SK-N-SH (cell line): ENCODE results near the gene SPATA13. TPM values are rescaled to one million over a fixed set of nuclear protein-coding genes. Genes with fewer than 3 reads are reported as not detected.
A peak's percentile ranks its signal among the peaks of the same experiment; 100 is the strongest.

ENCODE experiments used
- CTCF ChIA-PET: fragments of 300-600, 350-600 bp; formaldehyde crosslinking; extraction: SDS; loops from one replicate; lab custom pipeline; 2021; lab: Yijun Ruan, JAX
- POLR2A ChIA-PET: fragments of 350-600 bp; sonication (Branson Sonifier 250); formaldehyde crosslinking; extraction: SDS; loops from one replicate; lab custom pipeline; 2020; ENCODE audit warnings: antibody characterized with exemption, inconsistent platforms; lab: Yijun Ruan, JAX
- DNase-seq: peaks from one replicate; pipeline ENCODE4 v3.0.0; 2012
- H2AFZ ChIP-seq: fragments of 200-600 bp; sonication (generic); 2 replicates; pipeline ENCODE4 v1.8.1; 2016; ENCODE audit warnings: antibody characterized with exemption, mild to moderate bottlenecking, low read depth
- H3F3A ChIP-seq: fragments of 200-600 bp; sonication (generic); replicated peaks from 2 replicates; pipeline ENCODE3; 2016; ENCODE audit warnings: antibody characterized with exemption, mild to moderate bottlenecking; ENCODE audit not compliant: insufficient read depth
- H3K27ac ChIP-seq, 2 experiments: fragments of 200-500 bp in 1 of 2; fragments of 200-600 bp in 1 of 2; sonication (Bioruptor generic) in 1 of 2; sonication (generic), shearing (Covaris generic) in 1 of 2; 2 replicates each; pipeline versions ENCODE4 v1.5.1 to v1.6.1; 2014 to 2016; ENCODE audit warnings: low read depth in 2 of 2, inconsistent platforms in 1 of 2, low read length in 1 of 2, mild to moderate bottlenecking in 1 of 2, mixed read lengths in 1 of 2
- H3K27me3 ChIP-seq: fragments of 200-600 bp; sonication (generic), shearing (Covaris generic); 2 replicates; pipeline ENCODE4 v1.6.1; 2016; ENCODE audit warnings: mixed run types; ENCODE audit not compliant: insufficient read depth
- H3K36me3 ChIP-seq, 2 experiments: fragments of 200-500 bp in 1 of 2; fragments of 200-600 bp in 1 of 2; sonication (Bioruptor generic) in 1 of 2; sonication (generic) in 1 of 2; replicated peaks in 1 of 2; 2 replicates each; pipeline versions ENCODE3 to v1.5.1; 2014 to 2016; ENCODE audit warnings: low read length in 1 of 2, mild to moderate bottlenecking in 1 of 2; ENCODE audit not compliant: insufficient read depth in 2 of 2, control insufficient read depth in 1 of 2
- H3K4me1 ChIP-seq, 2 experiments: fragments of 200-500 bp in 1 of 2; fragments of 200-600 bp in 1 of 2; sonication (Bioruptor generic) in 1 of 2; sonication (generic), shearing (Covaris generic) in 1 of 2; 2 replicates each; pipeline versions ENCODE4 v1.5.1 to v1.6.1; 2014 to 2016; ENCODE audit warnings: low read depth in 1 of 2, low read length in 1 of 2, mixed run types in 1 of 2; ENCODE audit not compliant: insufficient read depth in 2 of 2, control insufficient read depth in 1 of 2
- H3K4me2 ChIP-seq: fragments of 200-600 bp; sonication (generic), shearing (Covaris generic); 2 replicates; pipeline ENCODE4 v1.6.1; 2017; ENCODE audit warnings: mixed run types
- H3K4me3 ChIP-seq, 2 experiments: fragments of 200-500 bp in 1 of 2; fragments of 200-600 bp in 1 of 2; sonication (Bioruptor generic) in 1 of 2; sonication (generic), shearing (Covaris generic) in 1 of 2; 2 replicates each; pipeline versions ENCODE4 v1.5.1 to v1.8.1; 2014 to 2016; ENCODE audit warnings: low read depth in 2 of 2, inconsistent platforms in 1 of 2, low read length in 1 of 2, mild to moderate bottlenecking in 1 of 2, mixed read lengths in 1 of 2, moderate library complexity in 1 of 2
- H3K79me2 ChIP-seq: fragments of 200-600 bp; sonication (generic); 2 replicates; pipeline ENCODE4 v1.8.1; 2017; ENCODE audit warnings: mild to moderate bottlenecking; ENCODE audit not compliant: insufficient read depth
- H3K9ac ChIP-seq: fragments of 200-600 bp; sonication (generic); 2 replicates; pipeline ENCODE4 v1.6.1; 2017; ENCODE audit warnings: mixed run types
- H3K9me2 ChIP-seq: fragments of 200-600 bp; sonication (generic); 2 replicates; pipeline ENCODE4 v1.6.1; 2017; ENCODE audit warnings: mixed run types
- H3K9me3 ChIP-seq: fragments of 200-600 bp; sonication (generic); 2 replicates; pipeline ENCODE4 v1.6.1; 2017; ENCODE audit warnings: mixed run types, mild to moderate bottlenecking, moderate library complexity
- H4K20me1 ChIP-seq: fragments of 200-600 bp; sonication (generic); 2 replicates; pipeline ENCODE4 v1.6.1; 2017; ENCODE audit warnings: mild to moderate bottlenecking, mixed run types; ENCODE audit not compliant: insufficient read depth
- ELF1 ChIP-seq: IDR thresholded peaks from 2 replicates; pipeline ENCODE4 v1.4.0; 2012
- EP300 ChIP-seq, 2 experiments: IDR thresholded peaks; 2 replicates each; pipeline versions ENCODE4 v1.4.0 to v1.6.1; 2012; ENCODE audit warnings: borderline replicate concordance in 1 of 2, low read depth in 1 of 2, low read length in 1 of 2
- EZH2phosphoT487 ChIP-seq: fragments of 200-600 bp; sonication (generic); IDR thresholded peaks from 2 replicates; pipeline ENCODE4 v1.6.1; 2017; ENCODE audit warnings: low read depth, mixed run types, mild to moderate bottlenecking, antibody characterized with exemption, moderate library complexity, borderline replicate concordance
- GATA2 ChIP-seq: sonication (generic); formaldehyde crosslinking; IDR thresholded peaks from 2 replicates; pipeline ENCODE4 v1.5.0; 2020; ENCODE audit warnings: mild to moderate bottlenecking, missing genetic modification reagents
- MXI1 ChIP-seq: IDR thresholded peaks from 2 replicates; pipeline ENCODE4 v1.6.1; 2012; ENCODE audit warnings: mild to moderate bottlenecking, low read depth, low read length, improper control_type of control experiment
- NRF1 ChIP-seq: IDR thresholded peaks from 2 replicates; pipeline ENCODE4 v1.6.1; 2012; ENCODE audit warnings: low read depth, mild to moderate bottlenecking, low read length
- RAD21 ChIP-seq: IDR thresholded peaks from 2 replicates; pipeline ENCODE4 v1.6.1; 2012; ENCODE audit warnings: mild to moderate bottlenecking, low read length
- RFX5 ChIP-seq: IDR thresholded peaks from 2 replicates; pipeline ENCODE4 v1.6.1; 2012; ENCODE audit warnings: mild to moderate bottlenecking, improper control_type of control experiment, low read length
- RXRA ChIP-seq: IDR thresholded peaks from 2 replicates; pipeline ENCODE4 v1.4.0; 2012; ENCODE audit warnings: low read depth, mild to moderate bottlenecking, borderline replicate concordance
- SIN3A ChIP-seq: IDR thresholded peaks from 2 replicates; pipeline ENCODE4 v1.6.1; 2012; ENCODE audit warnings: low read depth, mild to moderate bottlenecking, low read length, moderate library complexity, borderline replicate concordance
- SMC3 ChIP-seq: IDR thresholded peaks from 2 replicates; pipeline ENCODE4 v1.6.1; 2012; ENCODE audit warnings: low read depth, low read length, improper control_type of control experiment
- WGBS: methylation state at CpG from one replicate; pipeline ENCODE4 v1.1.6; 2017; ENCODE audit warnings: low lambda C conversion rate; 5-methylcytosine and 5-hydroxymethylcytosine counted together
- polyA plus RNA-seq, 3 experiments: library from polyadenylated mRNA; depleted of rRNA; stranded (reverse); fragments of >200 nt; gene quantifications; 2 replicates each; pipeline ENCODE4 v1.2.3, GENCODE V29; 2012
- TF ChIP-seq, protein P1 (sequence below): IDR thresholded peaks from 2 replicates; pipeline ENCODE4 v1.4.0; 2012; ENCODE audit warnings: low read depth
- TF ChIP-seq, protein P2 (sequence below): IDR thresholded peaks from 2 replicates; pipeline ENCODE4 v1.4.0; 2012; ENCODE audit warnings: low read depth, borderline replicate concordance
- TF ChIP-seq, protein P3 (sequence below): fragments of 150-350 bp; IDR thresholded peaks from 2 replicates; pipeline ENCODE4 v1.6.1; 2016; ENCODE audit warnings: mild to moderate bottlenecking, low read depth, low read length
- TF ChIP-seq, protein P4 (sequence below): IDR thresholded peaks from 2 replicates; pipeline ENCODE4; 2012
- TF ChIP-seq, protein P5 (sequence below): IDR thresholded peaks from 2 replicates; pipeline ENCODE4 v1.6.1; 2012; ENCODE audit warnings: mild to moderate bottlenecking, low read depth, low read length, moderate library complexity

Gene SPATA13
- polyA plus RNA-seq, 1 of the 3 experiments (the other 2 are of a cell fraction) = 4.3 TPM

DNA sequence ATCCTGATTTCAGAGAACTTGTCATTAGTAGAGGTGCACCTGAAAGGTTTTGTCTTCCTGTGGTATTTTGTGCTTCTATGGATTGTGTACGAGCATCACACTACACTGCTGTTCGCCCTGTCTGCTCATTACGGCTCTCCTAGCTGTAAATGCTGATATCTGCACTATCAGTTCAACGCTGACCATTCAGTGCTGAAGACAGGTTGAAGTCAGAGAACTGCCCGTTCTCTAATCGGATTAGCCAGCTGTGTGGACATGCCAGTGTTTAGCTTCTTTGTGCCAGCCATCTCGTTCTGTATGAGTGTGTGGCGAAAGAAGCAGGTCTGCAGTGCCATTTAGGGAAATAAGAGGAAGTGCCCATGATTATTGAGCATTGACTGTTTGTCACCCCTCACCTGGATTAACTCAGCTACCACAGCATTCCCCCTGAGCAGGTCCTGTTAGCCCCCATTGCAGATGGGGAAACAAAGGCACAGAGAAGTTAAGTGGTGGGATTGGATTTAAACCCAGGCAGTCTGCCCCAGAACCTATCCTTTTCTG, 127.3 kb downstream of the SPATA13 start:
- Histone ChIP-seq H3K4me2 (no peak overlapping the region), H4K20me1 (no peaks in the 10 kb centered on the region), H3K9ac (no peak overlapping the region), H3K4me1 (peaks cover 0 to 6% of the 10 kb centered on the region in 2 experiments; a peak in 2 of 4 replicates), H3K79me2 (no peaks in the 10 kb centered on the region), H3K4me3 (no peak overlapping the region), H2AFZ (no peak overlapping the region), H3K27me3 (no peaks in the 10 kb centered on the region), H3K9me3 (no peaks in the 10 kb centered on the region), H3K36me3 (peaks cover 3 to 7% of the 10 kb centered on the region in 2 experiments), H3K9me2 (no peaks in the 10 kb centered on the region), H3K27ac (no peak overlapping the region; a peak in 1 of 4 replicates), H3F3A (no peaks in the 10 kb centered on the region)
- 82% methylated on average over 8 of the region's 8 CpGs for WGBS
- TF ChIP-seq GATA2 (CRISPR knock-in tag) (peak; percentile 72), ELF1 (no peak), MXI1 (peak; percentile 25; the same call in 1 of the 2 replicates), RAD21 (no peak; the same call in 1 of the 2 replicates), SMC3 (no peak), NRF1 (no peak), EZH2phosphoT487 (no peak), SIN3A (no peak), RFX5 (0 out of 2 replicates have a peak, but pooled peaks have one; percentile 13), EP300 (IDR thresholded peaks at IDR 0.05; ENCODE audit: borderline replicate concordance in 1 of 2, low read depth in 1 of 2, low read length in 1 of 2) (no peak), RXRA (no peak)
- TF ChIP-seq, protein P1, sequence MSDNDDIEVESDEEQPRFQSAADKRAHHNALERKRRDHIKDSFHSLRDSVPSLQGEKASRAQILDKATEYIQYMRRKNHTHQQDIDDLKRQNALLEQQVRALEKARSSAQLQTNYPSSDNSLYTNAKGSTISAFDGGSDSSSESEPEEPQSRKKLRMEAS = no peak
- TF ChIP-seq, protein P2, sequence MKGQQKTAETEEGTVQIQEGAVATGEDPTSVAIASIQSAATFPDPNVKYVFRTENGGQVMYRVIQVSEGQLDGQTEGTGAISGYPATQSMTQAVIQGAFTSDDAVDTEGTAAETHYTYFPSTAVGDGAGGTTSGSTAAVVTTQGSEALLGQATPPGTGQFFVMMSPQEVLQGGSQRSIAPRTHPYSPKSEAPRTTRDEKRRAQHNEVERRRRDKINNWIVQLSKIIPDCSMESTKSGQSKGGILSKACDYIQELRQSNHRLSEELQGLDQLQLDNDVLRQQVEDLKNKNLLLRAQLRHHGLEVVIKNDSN = no peak
- TF ChIP-seq, protein P3, sequence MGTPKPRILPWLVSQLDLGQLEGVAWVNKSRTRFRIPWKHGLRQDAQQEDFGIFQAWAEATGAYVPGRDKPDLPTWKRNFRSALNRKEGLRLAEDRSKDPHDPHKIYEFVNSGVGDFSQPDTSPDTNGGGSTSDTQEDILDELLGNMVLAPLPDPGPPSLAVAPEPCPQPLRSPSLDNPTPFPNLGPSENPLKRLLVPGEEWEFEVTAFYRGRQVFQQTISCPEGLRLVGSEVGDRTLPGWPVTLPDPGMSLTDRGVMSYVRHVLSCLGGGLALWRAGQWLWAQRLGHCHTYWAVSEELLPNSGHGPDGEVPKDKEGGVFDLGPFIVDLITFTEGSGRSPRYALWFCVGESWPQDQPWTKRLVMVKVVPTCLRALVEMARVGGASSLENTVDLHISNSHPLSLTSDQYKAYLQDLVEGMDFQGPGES = no peak
- TF ChIP-seq, protein P4, sequence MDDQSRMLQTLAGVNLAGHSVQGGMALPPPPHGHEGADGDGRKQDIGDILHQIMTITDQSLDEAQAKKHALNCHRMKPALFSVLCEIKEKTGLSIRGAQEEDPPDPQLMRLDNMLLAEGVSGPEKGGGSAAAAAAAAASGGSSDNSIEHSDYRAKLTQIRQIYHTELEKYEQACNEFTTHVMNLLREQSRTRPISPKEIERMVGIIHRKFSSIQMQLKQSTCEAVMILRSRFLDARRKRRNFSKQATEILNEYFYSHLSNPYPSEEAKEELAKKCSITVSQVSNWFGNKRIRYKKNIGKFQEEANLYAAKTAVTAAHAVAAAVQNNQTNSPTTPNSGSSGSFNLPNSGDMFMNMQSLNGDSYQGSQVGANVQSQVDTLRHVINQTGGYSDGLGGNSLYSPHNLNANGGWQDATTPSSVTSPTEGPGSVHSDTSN = no peak
- TF ChIP-seq, protein P5, sequence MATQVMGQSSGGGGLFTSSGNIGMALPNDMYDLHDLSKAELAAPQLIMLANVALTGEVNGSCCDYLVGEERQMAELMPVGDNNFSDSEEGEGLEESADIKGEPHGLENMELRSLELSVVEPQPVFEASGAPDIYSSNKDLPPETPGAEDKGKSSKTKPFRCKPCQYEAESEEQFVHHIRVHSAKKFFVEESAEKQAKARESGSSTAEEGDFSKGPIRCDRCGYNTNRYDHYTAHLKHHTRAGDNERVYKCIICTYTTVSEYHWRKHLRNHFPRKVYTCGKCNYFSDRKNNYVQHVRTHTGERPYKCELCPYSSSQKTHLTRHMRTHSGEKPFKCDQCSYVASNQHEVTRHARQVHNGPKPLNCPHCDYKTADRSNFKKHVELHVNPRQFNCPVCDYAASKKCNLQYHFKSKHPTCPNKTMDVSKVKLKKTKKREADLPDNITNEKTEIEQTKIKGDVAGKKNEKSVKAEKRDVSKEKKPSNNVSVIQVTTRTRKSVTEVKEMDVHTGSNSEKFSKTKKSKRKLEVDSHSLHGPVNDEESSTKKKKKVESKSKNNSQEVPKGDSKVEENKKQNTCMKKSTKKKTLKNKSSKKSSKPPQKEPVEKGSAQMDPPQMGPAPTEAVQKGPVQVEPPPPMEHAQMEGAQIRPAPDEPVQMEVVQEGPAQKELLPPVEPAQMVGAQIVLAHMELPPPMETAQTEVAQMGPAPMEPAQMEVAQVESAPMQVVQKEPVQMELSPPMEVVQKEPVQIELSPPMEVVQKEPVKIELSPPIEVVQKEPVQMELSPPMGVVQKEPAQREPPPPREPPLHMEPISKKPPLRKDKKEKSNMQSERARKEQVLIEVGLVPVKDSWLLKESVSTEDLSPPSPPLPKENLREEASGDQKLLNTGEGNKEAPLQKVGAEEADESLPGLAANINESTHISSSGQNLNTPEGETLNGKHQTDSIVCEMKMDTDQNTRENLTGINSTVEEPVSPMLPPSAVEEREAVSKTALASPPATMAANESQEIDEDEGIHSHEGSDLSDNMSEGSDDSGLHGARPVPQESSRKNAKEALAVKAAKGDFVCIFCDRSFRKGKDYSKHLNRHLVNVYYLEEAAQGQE = no peak
- peak; percentile 70 for DNase-seq
- CTCF ChIA-PET = interaction anchor here (0.6 to 1.5 kb wide), 2 partner anchors 16 to 19 kb away, joined by 3 to 4 read pairs; no protein-coding TSS in a partner anchor
- POLR2A ChIA-PET = interaction anchor here (0.5 to 0.6 kb wide), 2 partner anchors 17 to 340 kb away, joined by 3 read pairs; no protein-coding TSS in a partner anchor
